GM19438 (cell line): ENCODE data around the gene MXD4.
"Not testable (repeated sequence)": the region's sequence is repeated elsewhere in the genome, so short reads cannot be mapped to it uniquely, and the experiment has no call there.

ENCODE experiments used
- ATAC-seq: cut with Tn5 transposase; IDR thresholded peaks from one replicate; pipeline ENCODE4 v1.9.1; 2021; ENCODE audit warnings: low read depth; ENCODE audit not compliant: unreplicated experiment

The MXD4 gene

GRCh38 chr4:2276581-2277325 is 14.8 kb upstream of the MXD4 start:
- no peak for ATAC-seq

- ATAC-seq, result no peak
Measured at GRCh38 chr4:2275546-2276251, 13.8 kb upstream of the MXD4 start.

GRCh38 chr4:2275044-2275397 is 13.1 kb upstream of the MXD4 start:
- ATAC-seq, result not testable (repeated sequence)

GRCh38 chr4:2274320-2275043 is 12.6 kb upstream of the MXD4 start:
- ATAC-seq, result no peak

GRCh38 chr4:2273657-2274319 is 11.9 kb upstream of the MXD4 start:
- no peak for ATAC-seq

GRCh38 chr4:2273221-2273620 is 11.3 kb upstream of the MXD4 start:
- no peak for ATAC-seq

GRCh38 chr4:2272828-2273120 is 10.9 kb upstream of the MXD4 start:
- no peak for ATAC-seq

- no peak for ATAC-seq
Measured at GRCh38 chr4:2272026-2272827, 10.3 kb upstream of the MXD4 start.

GRCh38 chr4:2271279-2272025 is 9.5 kb upstream of the MXD4 start:
- ATAC-seq, result no peak

GRCh38 chr4:2270341-2271165 is 8.6 kb upstream of the MXD4 start:
- no peak for ATAC-seq

GRCh38 chr4:2269618-2270163 is 7.8 kb upstream of the MXD4 start:
- no peak for ATAC-seq

- no peak for ATAC-seq
Measured at GRCh38 chr4:2269206-2269531, 7.3 kb upstream of the MXD4 start.

GRCh38 chr4:2268357-2269205 is 6.7 kb upstream of the MXD4 start:
- no peak for ATAC-seq

GRCh38 chr4:2267841-2268240 is 5.9 kb upstream of the MXD4 start:
- ATAC-seq, result no peak

GRCh38 chr4:2267320-2267811 is 5.5 kb upstream of the MXD4 start:
- ATAC-seq, result no peak

GRCh38 chr4:2266821-2267220 is 4.9 kb upstream of the MXD4 start:
- no peak for ATAC-seq

- ATAC-seq, result no peak
Measured at GRCh38 chr4:2266181-2266580, 4.3 kb upstream of the MXD4 start.
